HepG2 (cell line): ENCODE results near the gene NACC2. TPM values are rescaled to one million over a fixed set of nuclear protein-coding genes. Genes with fewer than 3 reads are reported as not detected.

ENCODE experiments used
- ATF1 ChIP-seq: IDR thresholded peaks from 2 replicates; pipeline ENCODE4 v1.6.1; 2016; ENCODE audit warnings: mild to moderate bottlenecking, control low read depth
- BCL6 ChIP-seq: IDR thresholded peaks from 2 replicates; pipeline ENCODE4 v1.6.1; 2016; ENCODE audit warnings: missing genetic modification reagents, missing compliant biosample characterization
- CENPT ChIP-seq: sonication (generic); formaldehyde crosslinking; IDR thresholded peaks from 2 replicates; pipeline ENCODE4 v1.8.0; 2022; ENCODE audit warnings: low read depth, mild to moderate bottlenecking, moderate library complexity, missing genetic modification reagents
- ISL2 ChIP-seq: sonication (generic); formaldehyde crosslinking; IDR thresholded peaks from 2 replicates; pipeline ENCODE4 v1.5.0; 2020; ENCODE audit warnings: missing genetic modification reagents
- KAT2B ChIP-seq: fragments of 150-350 bp; IDR thresholded peaks from 2 replicates; pipeline ENCODE4 v1.6.1; 2014; ENCODE audit warnings: low read depth, low read length, borderline replicate concordance
- KAT8 ChIP-seq: IDR thresholded peaks from 2 replicates; pipeline ENCODE4 v1.6.1; 2016; ENCODE audit warnings: missing genetic modification reagents, missing compliant biosample characterization
- MAFG ChIP-seq: sonication (generic); formaldehyde crosslinking; IDR thresholded peaks from 2 replicates; pipeline ENCODE4 v1.5.1; 2020; ENCODE audit warnings: mild to moderate bottlenecking, missing genetic modification reagents
- MIER3 ChIP-seq: IDR thresholded peaks from 2 replicates; pipeline ENCODE4 v1.6.1; 2016; ENCODE audit warnings: missing compliant biosample characterization, borderline replicate concordance
- NFATC3 ChIP-seq: sonication (generic); formaldehyde crosslinking; IDR thresholded peaks from 2 replicates; pipeline ENCODE4 v1.5.1; 2020; ENCODE audit warnings: mild to moderate bottlenecking, missing genetic modification reagents
- PCBP1 ChIP-seq: fragments of 200-400 bp; formaldehyde crosslinking; IDR thresholded peaks from 2 replicates; pipeline ENCODE4 v1.6.1; 2017; ENCODE audit warnings: mild to moderate bottlenecking, low read depth, low read length, borderline replicate concordance
- POLR2AphosphoS5 ChIP-seq: IDR thresholded peaks from 2 replicates; pipeline ENCODE4 v1.6.1; 2012; ENCODE audit warnings: low read depth, low read length
- REXO4 ChIP-seq: sonication (generic); formaldehyde crosslinking; IDR thresholded peaks from 2 replicates; pipeline ENCODE4 v1.8.0; 2022; ENCODE audit warnings: missing genetic modification reagents, mild to moderate bottlenecking, borderline replicate concordance
- ZFP82 ChIP-seq: sonication (generic); formaldehyde crosslinking; IDR thresholded peaks from 2 replicates; pipeline ENCODE4 v1.5.1; 2020; ENCODE audit warnings: mild to moderate bottlenecking, missing genetic modification reagents, borderline replicate concordance
- ZMYM2 ChIP-seq: sonication (generic); formaldehyde crosslinking; IDR thresholded peaks from 2 replicates; pipeline ENCODE4 v1.8.0; 2022; ENCODE audit warnings: mild to moderate bottlenecking, missing genetic modification reagents
- ZMYM3 ChIP-seq: sonication (generic); formaldehyde crosslinking; IDR thresholded peaks from 2 replicates; pipeline ENCODE4 v1.5.1; 2020; ENCODE audit warnings: mild to moderate bottlenecking, missing genetic modification reagents
- ZNF12 ChIP-seq: sonication (generic); formaldehyde crosslinking; IDR thresholded peaks from 2 replicates; pipeline ENCODE4 v1.5.0; 2020; ENCODE audit warnings: missing genetic modification reagents
- ZNF121 ChIP-seq: sonication (generic); formaldehyde crosslinking; IDR thresholded peaks from 2 replicates; pipeline ENCODE4 v1.5.0; 2020; ENCODE audit warnings: mild to moderate bottlenecking, missing genetic modification reagents
- ZNF235 ChIP-seq: sonication (generic); formaldehyde crosslinking; IDR thresholded peaks from 2 replicates; pipeline ENCODE4 v1.8.1; 2023; ENCODE audit warnings: mild to moderate bottlenecking, missing genetic modification reagents, borderline replicate concordance
- ZNF432 ChIP-seq: sonication (generic); formaldehyde crosslinking; IDR thresholded peaks from 2 replicates; pipeline ENCODE4 v1.5.0; 2020; ENCODE audit warnings: missing genetic modification reagents, mild to moderate bottlenecking, borderline replicate concordance
- ZNF547 ChIP-seq: sonication (generic); formaldehyde crosslinking; IDR thresholded peaks from 2 replicates; pipeline ENCODE4 v1.5.1; 2020; ENCODE audit warnings: mild to moderate bottlenecking, missing genetic modification reagents
- ZNF670 ChIP-seq: sonication (generic); formaldehyde crosslinking; IDR thresholded peaks from 2 replicates; pipeline ENCODE4 v1.8.0; 2022; ENCODE audit warnings: mild to moderate bottlenecking, missing genetic modification reagents, borderline replicate concordance
- polyA plus RNA-seq, 8 experiments: library from polyadenylated mRNA; depleted of rRNA in 3 of 8; stranded (reverse) in 7 of 8; unstranded in 1 of 8; fragments of >200 nt; fragmentation: Illumina TruSeq in 4 of 8; extraction: Trizol in 4 of 8; gene quantifications; 2 replicates each; pipeline versions ENCODE4 v1.2.1 to v1.2.3, GENCODE V29; 2011 to 2016; ENCODE audit warnings: low read depth in 4 of 8, missing spikeins in 1 of 8, mixed read lengths in 1 of 8; ENCODE audit not compliant: insufficient read depth in 1 of 8
- total RNA-seq, 5 experiments: library from RNA; depleted of rRNA; stranded (reverse); fragments of >200 nt; fragmentation: Illumina TruSeq; extraction: Trizol; gene quantifications; 2 replicates each; pipeline ENCODE4 v1.2.3, GENCODE V29; 2016; ENCODE audit warnings: low read depth in 1 of 5
- TF ChIP-seq, protein P1 (sequence below): sonication (generic); formaldehyde crosslinking; IDR thresholded peaks from 2 replicates; pipeline ENCODE4 v1.5.0; 2020; ENCODE audit warnings: mild to moderate bottlenecking, missing genetic modification reagents, borderline replicate concordance
- TF ChIP-seq, protein P2 (sequence below): sonication (generic); formaldehyde crosslinking; IDR thresholded peaks from 2 replicates; pipeline ENCODE4 v1.5.0; 2020; ENCODE audit warnings: missing genetic modification reagents, mild to moderate bottlenecking, borderline replicate concordance
- TF ChIP-seq, protein P3 (sequence below): sonication (generic); formaldehyde crosslinking; IDR thresholded peaks from 2 replicates; pipeline ENCODE4 v1.5.0; 2020; ENCODE audit warnings: missing genetic modification reagents, mild to moderate bottlenecking, borderline replicate concordance
- TF ChIP-seq, protein P4 (sequence below): IDR thresholded peaks from 2 replicates; pipeline ENCODE4 v1.6.1; 2018; ENCODE audit warnings: missing genetic modification reagents, mild to moderate bottlenecking, missing compliant biosample characterization

The NACC2 gene
- total and polyA plus RNA-seq, 2 of the 13 experiments (the other 11 are each of a cell fraction or from before 2014, with no cell fraction given): 5.9 to 12.3 TPM

DNA sequence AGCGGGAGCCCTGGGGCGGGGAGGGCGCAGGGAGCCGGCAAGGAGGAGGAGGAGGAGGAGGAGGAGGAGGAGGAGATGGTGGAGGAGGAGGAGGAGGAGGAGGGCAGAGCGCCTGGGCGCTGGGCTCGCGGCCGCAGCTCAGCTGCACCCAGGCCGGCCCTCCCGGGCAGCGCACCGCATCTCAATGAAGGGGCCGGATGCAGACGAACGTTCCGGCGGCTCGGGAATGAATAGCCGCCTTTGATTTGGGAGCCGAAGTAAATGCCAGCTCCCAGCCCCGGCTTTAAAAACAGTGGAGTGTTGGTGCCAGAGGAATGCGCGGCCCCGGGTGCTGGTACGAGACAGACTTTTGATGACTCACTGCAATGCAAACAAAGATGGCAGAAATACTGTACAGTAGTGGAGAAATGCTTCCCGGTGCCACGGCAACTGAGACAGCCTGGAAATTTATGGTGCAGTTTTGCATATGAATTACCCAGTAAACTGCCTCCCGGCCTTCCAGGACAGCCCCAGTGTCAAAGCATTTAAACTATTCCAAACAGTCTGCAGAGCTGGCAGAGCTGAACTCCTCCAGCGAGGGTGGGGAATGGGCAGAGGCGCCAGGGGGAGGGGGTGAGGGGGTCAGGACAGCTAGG is 43.1 kb downstream of the NACC2 start (continued):
- TF ChIP-seq, protein P1, sequence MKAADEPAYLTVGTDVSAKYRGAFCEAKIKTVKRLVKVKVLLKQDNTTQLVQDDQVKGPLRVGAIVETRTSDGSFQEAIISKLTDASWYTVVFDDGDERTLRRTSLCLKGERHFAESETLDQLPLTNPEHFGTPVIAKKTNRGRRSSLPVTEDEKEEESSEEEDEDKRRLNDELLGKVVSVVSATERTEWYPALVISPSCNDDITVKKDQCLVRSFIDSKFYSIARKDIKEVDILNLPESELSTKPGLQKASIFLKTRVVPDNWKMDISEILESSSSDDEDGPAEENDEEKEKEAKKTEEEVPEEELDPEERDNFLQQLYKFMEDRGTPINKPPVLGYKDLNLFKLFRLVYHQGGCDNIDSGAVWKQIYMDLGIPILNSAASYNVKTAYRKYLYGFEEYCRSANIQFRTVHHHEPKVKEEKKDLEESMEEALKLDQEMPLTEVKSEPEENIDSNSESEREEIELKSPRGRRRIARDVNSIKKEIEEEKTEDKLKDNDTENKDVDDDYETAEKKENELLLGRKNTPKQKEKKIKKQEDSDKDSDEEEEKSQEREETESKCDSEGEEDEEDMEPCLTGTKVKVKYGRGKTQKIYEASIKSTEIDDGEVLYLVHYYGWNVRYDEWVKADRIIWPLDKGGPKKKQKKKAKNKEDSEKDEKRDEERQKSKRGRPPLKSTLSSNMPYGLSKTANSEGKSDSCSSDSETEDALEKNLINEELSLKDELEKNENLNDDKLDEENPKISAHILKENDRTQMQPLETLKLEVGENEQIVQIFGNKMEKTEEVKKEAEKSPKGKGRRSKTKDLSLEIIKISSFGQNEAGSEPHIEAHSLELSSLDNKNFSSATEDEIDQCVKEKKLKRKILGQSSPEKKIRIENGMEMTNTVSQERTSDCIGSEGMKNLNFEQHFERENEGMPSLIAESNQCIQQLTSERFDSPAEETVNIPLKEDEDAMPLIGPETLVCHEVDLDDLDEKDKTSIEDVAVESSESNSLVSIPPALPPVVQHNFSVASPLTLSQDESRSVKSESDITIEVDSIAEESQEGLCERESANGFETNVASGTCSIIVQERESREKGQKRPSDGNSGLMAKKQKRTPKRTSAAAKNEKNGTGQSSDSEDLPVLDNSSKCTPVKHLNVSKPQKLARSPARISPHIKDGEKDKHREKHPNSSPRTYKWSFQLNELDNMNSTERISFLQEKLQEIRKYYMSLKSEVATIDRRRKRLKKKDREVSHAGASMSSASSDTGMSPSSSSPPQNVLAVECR: peak; percentile 67; the same call in 1 of the 2 replicates
- TF ChIP-seq ZNF432 (no peak), POLR2AphosphoS5 (no peak), KAT8 (CRISPR knock-in tag) (peak; percentile 47; the same call in 1 of the 2 replicates), MAFG (no peak), ISL2 (CRISPR knock-in tag) (no peak), ZNF670 (no peak), BCL6 (CRISPR knock-in tag) (0 out of 2 replicates have a peak, but pooled peaks have one; percentile 45), ZNF547 (CRISPR knock-in tag) (no peak), NFATC3 (CRISPR knock-in tag) (no peak), ZMYM3 (CRISPR knock-in tag) (no peak), CENPT (CRISPR knock-in tag) (no peak), ZNF121 (CRISPR knock-in tag) (no peak), PCBP1 (no peak), ATF1 (CRISPR knock-in tag) (no peak), KAT2B (no peak), ZMYM2 (CRISPR knock-in tag) (no peak), ZNF12 (CRISPR knock-in tag) (peak; percentile 28; the same call in 1 of the 2 replicates), ZFP82 (no peak), REXO4 (CRISPR knock-in tag) (no peak), MIER3 (CRISPR knock-in tag) (0 out of 2 replicates have a peak, but pooled peaks have one; percentile 48), ZNF235 (no peak)
- TF ChIP-seq, protein P2, sequence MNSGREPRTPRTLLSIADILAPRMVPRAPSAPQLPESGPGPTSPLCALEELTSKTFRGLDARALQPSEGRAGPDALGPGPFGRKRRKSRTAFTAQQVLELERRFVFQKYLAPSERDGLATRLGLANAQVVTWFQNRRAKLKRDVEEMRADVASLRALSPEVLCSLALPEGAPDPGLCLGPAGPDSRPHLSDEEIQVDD (CRISPR knock-in tag): no peak
- TF ChIP-seq, protein P3, sequence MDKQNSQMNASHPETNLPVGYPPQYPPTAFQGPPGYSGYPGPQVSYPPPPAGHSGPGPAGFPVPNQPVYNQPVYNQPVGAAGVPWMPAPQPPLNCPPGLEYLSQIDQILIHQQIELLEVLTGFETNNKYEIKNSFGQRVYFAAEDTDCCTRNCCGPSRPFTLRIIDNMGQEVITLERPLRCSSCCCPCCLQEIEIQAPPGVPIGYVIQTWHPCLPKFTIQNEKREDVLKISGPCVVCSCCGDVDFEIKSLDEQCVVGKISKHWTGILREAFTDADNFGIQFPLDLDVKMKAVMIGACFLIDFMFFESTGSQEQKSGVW (CRISPR knock-in tag): no peak
- TF ChIP-seq, protein P4, sequence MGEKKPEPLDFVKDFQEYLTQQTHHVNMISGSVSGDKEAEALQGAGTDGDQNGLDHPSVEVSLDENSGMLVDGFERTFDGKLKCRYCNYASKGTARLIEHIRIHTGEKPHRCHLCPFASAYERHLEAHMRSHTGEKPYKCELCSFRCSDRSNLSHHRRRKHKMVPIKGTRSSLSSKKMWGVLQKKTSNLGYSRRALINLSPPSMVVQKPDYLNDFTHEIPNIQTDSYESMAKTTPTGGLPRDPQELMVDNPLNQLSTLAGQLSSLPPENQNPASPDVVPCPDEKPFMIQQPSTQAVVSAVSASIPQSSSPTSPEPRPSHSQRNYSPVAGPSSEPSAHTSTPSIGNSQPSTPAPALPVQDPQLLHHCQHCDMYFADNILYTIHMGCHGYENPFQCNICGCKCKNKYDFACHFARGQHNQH: 0 out of 2 replicates have a peak, but pooled peaks have one; percentile 22
